ENCODE measurements around the gene PTPRC. TPM values are rescaled to one million over a fixed set of nuclear protein-coding genes. Genes with fewer than 3 reads are reported as not detected.

PTPRC gene
- total RNA-seq, 1 experiment from 2014 or later, result 0.11 TPM

DNA sequence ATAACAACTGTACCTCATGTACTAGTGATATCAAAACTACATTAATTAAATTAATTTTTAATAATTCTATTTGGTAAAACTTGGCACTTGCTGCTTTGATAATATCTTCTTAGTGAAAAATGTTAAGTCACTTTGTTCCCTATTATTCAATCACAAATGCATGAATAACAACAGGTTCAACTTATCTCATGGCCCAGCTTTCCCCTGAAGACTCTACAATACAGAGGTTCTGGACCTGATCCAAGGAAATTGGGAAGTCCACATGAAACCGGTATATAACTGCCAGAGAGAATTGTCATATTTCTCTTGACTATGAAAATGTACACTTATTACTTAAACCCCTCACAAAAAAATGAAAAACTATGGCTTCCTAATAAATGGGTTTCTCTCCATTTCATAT is 33.9 kb upstream of the PTPRC start:
- ChIA-PET POLR2A (ENCODE audit: unreplicated experiment) (no interaction called here), CTCF (no interaction called here)
- Histone ChIP-seq H3K9me2 (replicated peaks; ENCODE audit: low read length) (no peaks in the 10 kb centered on the region), H3K27ac (ENCODE audit: low read length) (no peak overlapping the region), H3K36me3 (ENCODE audit: low read depth, low read length) (no peaks in the 10 kb centered on the region), H3F3A (ENCODE audit: low read length, unreplicated experiment) (no peaks in the 10 kb centered on the region), H2AFZ (ENCODE audit: low read length) (no peak overlapping the region), H3K4me3 (ENCODE audit: low read length) (no peak overlapping the region), H3K4me2 (ENCODE audit: low read length) (no peak overlapping the region), H3K4me1 (ENCODE audit: insufficient read depth, low read length) (peaks cover 7% of the 10 kb centered on the region), H3K27me3 (ENCODE audit: low read length) (no peaks in the 10 kb centered on the region), H3K9me3 (ENCODE audit: low read length) (no peaks in the 10 kb centered on the region), H4K20me1 (ENCODE audit: low read length) (no peaks in the 10 kb centered on the region), H3K79me2 (ENCODE audit: low read length) (no peaks in the 10 kb centered on the region), H3K9ac (ENCODE audit: low read length) (no peak overlapping the region)
- ATAC-seq (no peak), DNase-seq (no peak)
- intact Hi-C loops (cut with micrococcal nuclease), result no loop called here
- BruUV-seq (replicated peaks), result no TSS peak
- TF ChIP-seq EZH2 (IDR thresholded peaks at IDR 0.05; ENCODE audit: low read length, unreplicated experiment) (no peak), EZH2phosphoT487 (IDR thresholded peaks at IDR 0.05; ENCODE audit: borderline replicate concordance, low read length) (no peak)
- TF ChIP-seq, protein P1, sequence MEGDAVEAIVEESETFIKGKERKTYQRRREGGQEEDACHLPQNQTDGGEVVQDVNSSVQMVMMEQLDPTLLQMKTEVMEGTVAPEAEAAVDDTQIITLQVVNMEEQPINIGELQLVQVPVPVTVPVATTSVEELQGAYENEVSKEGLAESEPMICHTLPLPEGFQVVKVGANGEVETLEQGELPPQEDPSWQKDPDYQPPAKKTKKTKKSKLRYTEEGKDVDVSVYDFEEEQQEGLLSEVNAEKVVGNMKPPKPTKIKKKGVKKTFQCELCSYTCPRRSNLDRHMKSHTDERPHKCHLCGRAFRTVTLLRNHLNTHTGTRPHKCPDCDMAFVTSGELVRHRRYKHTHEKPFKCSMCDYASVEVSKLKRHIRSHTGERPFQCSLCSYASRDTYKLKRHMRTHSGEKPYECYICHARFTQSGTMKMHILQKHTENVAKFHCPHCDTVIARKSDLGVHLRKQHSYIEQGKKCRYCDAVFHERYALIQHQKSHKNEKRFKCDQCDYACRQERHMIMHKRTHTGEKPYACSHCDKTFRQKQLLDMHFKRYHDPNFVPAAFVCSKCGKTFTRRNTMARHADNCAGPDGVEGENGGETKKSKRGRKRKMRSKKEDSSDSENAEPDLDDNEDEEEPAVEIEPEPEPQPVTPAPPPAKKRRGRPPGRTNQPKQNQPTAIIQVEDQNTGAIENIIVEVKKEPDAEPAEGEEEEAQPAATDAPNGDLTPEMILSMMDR (conservative IDR thresholded peaks at IDR 0.05; ENCODE audit: low read depth, low read length), result no peak

DNA sequence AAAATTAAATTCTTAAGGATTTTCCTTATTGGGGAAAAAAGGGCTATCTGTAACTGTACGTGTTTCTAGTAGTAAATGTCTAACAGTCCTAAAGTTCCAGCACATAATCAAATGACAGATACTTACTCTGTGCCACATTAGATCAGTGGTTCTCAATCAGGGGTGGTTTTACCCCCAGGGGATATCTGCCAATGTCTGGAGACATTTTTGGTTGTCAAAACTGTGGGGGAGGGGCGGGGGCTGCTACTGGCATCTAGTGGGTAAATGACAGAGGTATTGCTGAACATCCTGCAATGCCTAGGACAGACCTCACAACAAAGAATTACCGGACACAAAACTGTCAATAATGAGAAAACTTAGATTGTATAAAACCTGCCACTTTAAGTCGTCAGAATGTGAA is 33.4 kb upstream of the PTPRC start:
- H2AFZ ChIP-seq (ENCODE audit: low read length), result no peak overlapping the region
- H3K4me1 ChIP-seq (ENCODE audit: insufficient read depth, low read length), result peaks cover 7% of the 10 kb centered on the region
- no peaks in the 10 kb centered on the region for H3K9me2 ChIP-seq (replicated peaks; ENCODE audit: low read length)
- ATAC-seq, result no peak
- H3K9me3 ChIP-seq (ENCODE audit: low read length), result no peaks in the 10 kb centered on the region
- CTCF ChIA-PET, result no interaction called here
- H3K4me3 ChIP-seq (ENCODE audit: low read length), result no peak overlapping the region
- no peaks in the 10 kb centered on the region for H3F3A ChIP-seq (ENCODE audit: low read length, unreplicated experiment)
- no peak overlapping the region for H3K4me2 ChIP-seq (ENCODE audit: low read length)
- no peak overlapping the region for H3K27ac ChIP-seq (ENCODE audit: low read length)
- H4K20me1 ChIP-seq (ENCODE audit: low read length), result no peaks in the 10 kb centered on the region
- intact Hi-C loops (cut with micrococcal nuclease), result no loop called here
- TF ChIP-seq EZH2 (IDR thresholded peaks at IDR 0.05; ENCODE audit: low read length, unreplicated experiment) (no peak), EZH2phosphoT487 (IDR thresholded peaks at IDR 0.05; ENCODE audit: borderline replicate concordance, low read length) (no peak)
- TF ChIP-seq, protein P1 (conservative IDR thresholded peaks at IDR 0.05; ENCODE audit: low read depth, low read length), result no peak
- no peaks in the 10 kb centered on the region for H3K27me3 ChIP-seq (ENCODE audit: low read length)
- H3K79me2 ChIP-seq (ENCODE audit: low read length), result no peaks in the 10 kb centered on the region
- no peak for DNase-seq
- H3K9ac ChIP-seq (ENCODE audit: low read length), result no peak overlapping the region
- POLR2A ChIA-PET (ENCODE audit: unreplicated experiment), result interaction anchor here (0.6 kb wide), 1 partner anchor 361 kb away, joined by 3 read pairs; no protein-coding TSS in a partner anchor
- BruUV-seq (replicated peaks), result no TSS peak
- H3K36me3 ChIP-seq (ENCODE audit: low read depth, low read length), result no peaks in the 10 kb centered on the region

DNA sequence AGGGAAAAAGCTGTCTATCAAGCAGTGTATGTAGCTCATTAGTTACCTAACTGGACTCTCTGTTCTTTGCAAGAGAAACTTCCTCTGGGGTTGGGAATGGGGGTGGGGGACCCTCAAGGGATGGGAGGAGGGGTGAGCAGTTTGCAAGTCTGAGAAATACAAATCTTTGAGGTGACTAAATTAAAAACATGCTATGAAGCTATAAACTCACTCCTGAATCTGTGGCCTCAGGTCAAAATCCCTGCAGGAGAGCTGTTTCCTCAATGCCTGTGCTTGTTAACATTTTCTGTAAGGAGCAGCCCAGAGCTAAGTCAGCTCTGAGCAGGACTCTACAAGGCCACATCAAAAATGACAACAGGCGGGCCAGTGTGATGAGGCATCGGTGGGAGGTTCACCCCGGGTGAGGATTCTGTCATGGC is 32.8 kb upstream of the PTPRC start:
- Histone ChIP-seq H3K9me3 (ENCODE audit: low read length) (no peaks in the 10 kb centered on the region), H3K4me2 (ENCODE audit: low read length) (no peak overlapping the region), H3K27ac (ENCODE audit: low read length) (no peak overlapping the region), H3K79me2 (ENCODE audit: low read length) (no peaks in the 10 kb centered on the region), H3F3A (ENCODE audit: low read length, unreplicated experiment) (no peaks in the 10 kb centered on the region), H3K4me3 (ENCODE audit: low read length) (no peak overlapping the region), H4K20me1 (ENCODE audit: low read length) (no peaks in the 10 kb centered on the region), H3K9ac (ENCODE audit: low read length) (no peak overlapping the region), H3K9me2 (replicated peaks; ENCODE audit: low read length) (no peaks in the 10 kb centered on the region), H3K27me3 (ENCODE audit: low read length) (no peaks in the 10 kb centered on the region), H3K36me3 (ENCODE audit: low read depth, low read length) (no peaks in the 10 kb centered on the region), H2AFZ (ENCODE audit: low read length) (peak overlapping the region; percentile 50; the same call in 1 of the 2 replicates), H3K4me1 (ENCODE audit: insufficient read depth, low read length) (peaks cover 7% of the 10 kb centered on the region)
- BruUV-seq (replicated peaks), result no TSS peak
- TF ChIP-seq, protein P1 (conservative IDR thresholded peaks at IDR 0.05; ENCODE audit: low read depth, low read length), result no peak
- no peak for TF ChIP-seq EZH2 (IDR thresholded peaks at IDR 0.05; ENCODE audit: low read length, unreplicated experiment)
- TF ChIP-seq EZH2phosphoT487 (IDR thresholded peaks at IDR 0.05; ENCODE audit: borderline replicate concordance, low read length), result no peak
- ChIA-PET POLR2A (ENCODE audit: unreplicated experiment) (interaction anchor here (0.6 kb wide), 1 partner anchor 362 kb away, joined by 3 read pairs; no protein-coding TSS in a partner anchor), CTCF (no interaction called here)
- intact Hi-C loops (cut with micrococcal nuclease), result no loop called here
- ATAC-seq (peak; percentile 29), DNase-seq (peak; percentile 6)
